SK-N-SH (cell line): Measurements from ENCODE around the gene FAM149B1. TPM values are rescaled to one million over a fixed set of nuclear protein-coding genes. Genes with fewer than 3 reads are reported as not detected.

Experiments
- CHD2 ChIP-seq: fragments of 150-350 bp; IDR thresholded peaks from 2 replicates; pipeline ENCODE4 v1.6.1; 2018; ENCODE audit warnings: low read length; ENCODE audit not compliant: partially characterized antibody
- ELF1 ChIP-seq: IDR thresholded peaks from 2 replicates; pipeline ENCODE4 v1.4.0; 2012
- EZH2phosphoT487 ChIP-seq: fragments of 200-600 bp; sonication (generic); IDR thresholded peaks from 2 replicates; pipeline ENCODE4 v1.6.1; 2017; ENCODE audit warnings: low read depth, mixed run types, mild to moderate bottlenecking, antibody characterized with exemption, moderate library complexity, borderline replicate concordance
- FOSL2 ChIP-seq: IDR thresholded peaks from 2 replicates; pipeline ENCODE4 v1.4.0; 2012; ENCODE audit warnings: low read depth, mild to moderate bottlenecking, moderate library complexity, borderline replicate concordance
- FOXJ3 ChIP-seq: sonication (generic); formaldehyde crosslinking; IDR thresholded peaks from 2 replicates; pipeline ENCODE4 v1.5.1; 2020; ENCODE audit warnings: mild to moderate bottlenecking, missing genetic modification reagents
- GABPA ChIP-seq: IDR thresholded peaks from 2 replicates; pipeline ENCODE4 v1.4.0; 2012; ENCODE audit warnings: low read depth, mild to moderate bottlenecking
- GATA2 ChIP-seq: sonication (generic); formaldehyde crosslinking; IDR thresholded peaks from 2 replicates; pipeline ENCODE4 v1.5.0; 2020; ENCODE audit warnings: mild to moderate bottlenecking, missing genetic modification reagents
- MAX ChIP-seq: IDR thresholded peaks from 2 replicates; pipeline ENCODE4 v1.4.0; 2012; ENCODE audit warnings: low read depth
- MEF2A ChIP-seq: IDR thresholded peaks from 2 replicates; pipeline ENCODE4 v1.4.0; 2012; ENCODE audit warnings: low read depth, borderline replicate concordance
- MXI1 ChIP-seq: IDR thresholded peaks from 2 replicates; pipeline ENCODE4 v1.6.1; 2012; ENCODE audit warnings: mild to moderate bottlenecking, low read depth, low read length, improper control_type of control experiment
- NFIC ChIP-seq: IDR thresholded peaks from 2 replicates; pipeline ENCODE4 v1.4.0; 2012; ENCODE audit warnings: borderline replicate concordance
- NRF1 ChIP-seq: IDR thresholded peaks from 2 replicates; pipeline ENCODE4 v1.6.1; 2012; ENCODE audit warnings: low read depth, mild to moderate bottlenecking, low read length
- POLR2AphosphoS5 ChIP-seq: IDR thresholded peaks from 2 replicates; pipeline ENCODE4 v1.6.1; 2012; ENCODE audit warnings: low read depth, low read length
- RFX5 ChIP-seq: IDR thresholded peaks from 2 replicates; pipeline ENCODE4 v1.6.1; 2012; ENCODE audit warnings: mild to moderate bottlenecking, improper control_type of control experiment, low read length
- RXRA ChIP-seq: IDR thresholded peaks from 2 replicates; pipeline ENCODE4 v1.4.0; 2012; ENCODE audit warnings: low read depth, mild to moderate bottlenecking, borderline replicate concordance
- SIN3A ChIP-seq: IDR thresholded peaks from 2 replicates; pipeline ENCODE4 v1.6.1; 2012; ENCODE audit warnings: low read depth, mild to moderate bottlenecking, low read length, moderate library complexity, borderline replicate concordance
- SMC3 ChIP-seq: IDR thresholded peaks from 2 replicates; pipeline ENCODE4 v1.6.1; 2012; ENCODE audit warnings: low read depth, low read length, improper control_type of control experiment
- TCF12 ChIP-seq: IDR thresholded peaks from 2 replicates; pipeline ENCODE4 v1.4.0; 2012
- TEAD4 ChIP-seq: IDR thresholded peaks from 2 replicates; pipeline ENCODE4 v1.4.0; 2012; ENCODE audit warnings: mild to moderate bottlenecking, borderline replicate concordance; ENCODE audit not compliant: insufficient read depth
- USF1 ChIP-seq: IDR thresholded peaks from 2 replicates; pipeline ENCODE4 v1.4.0; 2012; ENCODE audit warnings: low read depth, borderline replicate concordance
- YY1 ChIP-seq: IDR thresholded peaks from 2 replicates; pipeline ENCODE4 v1.4.0; 2012; ENCODE audit warnings: low read depth, mild to moderate bottlenecking
- polyA plus RNA-seq, 3 experiments: library from polyadenylated mRNA; depleted of rRNA; stranded (reverse); fragments of >200 nt; gene quantifications; 2 replicates each; pipeline ENCODE4 v1.2.3, GENCODE V29; 2012
- TF ChIP-seq, protein P1 (sequence below): fragments of 200-600 bp; sonication (generic); IDR thresholded peaks from 2 replicates; pipeline ENCODE4 v1.6.1; 2017; ENCODE audit warnings: antibody characterized with exemption, mild to moderate bottlenecking, moderate library complexity
- TF ChIP-seq, protein P2 (sequence below): fragments of 150-350 bp; IDR thresholded peaks from 2 replicates; pipeline ENCODE4 v1.6.1; 2017; ENCODE audit warnings: antibody characterized with exemption, low read length, low read depth, borderline replicate concordance
- TF ChIP-seq, protein P3 (sequence below): IDR thresholded peaks from 2 replicates; pipeline ENCODE4 v1.4.0; 2012; ENCODE audit warnings: low read depth, borderline replicate concordance

FAM149B1 gene
- polyA plus RNA-seq, 1 of the 3 experiments (the other 2 are of a cell fraction): 28.2 TPM

DNA sequence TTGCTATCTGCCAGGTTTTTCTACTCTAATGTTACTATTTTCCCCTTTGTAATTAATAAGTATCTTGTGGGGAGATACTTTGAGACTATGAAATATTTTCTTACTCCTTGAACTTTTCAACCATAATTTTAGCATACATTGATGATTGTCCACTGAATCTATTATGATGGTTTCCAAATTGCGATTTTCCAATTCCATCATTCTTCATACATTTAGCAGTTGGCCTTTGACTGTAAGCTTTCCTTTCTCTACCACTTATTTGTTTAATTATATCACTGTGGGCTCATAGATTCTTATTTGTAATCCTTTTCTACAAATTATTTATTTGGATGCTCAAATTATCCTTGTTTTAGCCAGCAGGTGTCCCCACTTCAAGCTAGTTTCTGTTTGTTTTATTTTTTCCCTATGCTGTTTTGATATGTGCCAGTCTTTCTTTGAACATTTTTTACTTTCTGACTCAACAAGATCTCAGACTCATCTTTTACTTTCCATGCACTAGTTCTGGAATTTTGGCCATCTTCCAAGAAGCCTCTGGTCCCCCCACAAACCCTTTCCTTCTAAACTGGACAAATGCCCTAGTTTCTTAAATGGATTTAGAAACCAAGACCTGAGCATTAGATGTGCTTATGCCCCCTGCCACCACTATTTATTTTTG, 95.9 kb downstream of the FAM149B1 start (continued):
- TF ChIP-seq, protein P1, sequence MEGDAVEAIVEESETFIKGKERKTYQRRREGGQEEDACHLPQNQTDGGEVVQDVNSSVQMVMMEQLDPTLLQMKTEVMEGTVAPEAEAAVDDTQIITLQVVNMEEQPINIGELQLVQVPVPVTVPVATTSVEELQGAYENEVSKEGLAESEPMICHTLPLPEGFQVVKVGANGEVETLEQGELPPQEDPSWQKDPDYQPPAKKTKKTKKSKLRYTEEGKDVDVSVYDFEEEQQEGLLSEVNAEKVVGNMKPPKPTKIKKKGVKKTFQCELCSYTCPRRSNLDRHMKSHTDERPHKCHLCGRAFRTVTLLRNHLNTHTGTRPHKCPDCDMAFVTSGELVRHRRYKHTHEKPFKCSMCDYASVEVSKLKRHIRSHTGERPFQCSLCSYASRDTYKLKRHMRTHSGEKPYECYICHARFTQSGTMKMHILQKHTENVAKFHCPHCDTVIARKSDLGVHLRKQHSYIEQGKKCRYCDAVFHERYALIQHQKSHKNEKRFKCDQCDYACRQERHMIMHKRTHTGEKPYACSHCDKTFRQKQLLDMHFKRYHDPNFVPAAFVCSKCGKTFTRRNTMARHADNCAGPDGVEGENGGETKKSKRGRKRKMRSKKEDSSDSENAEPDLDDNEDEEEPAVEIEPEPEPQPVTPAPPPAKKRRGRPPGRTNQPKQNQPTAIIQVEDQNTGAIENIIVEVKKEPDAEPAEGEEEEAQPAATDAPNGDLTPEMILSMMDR: peak; percentile 78
- no peak for TF ChIP-seq FOSL2
- TF ChIP-seq RXRA: no peak
- TF ChIP-seq MEF2A: no peak
- TF ChIP-seq YY1: no peak
- TF ChIP-seq NRF1: no peak
- no peak for TF ChIP-seq SIN3A
- TF ChIP-seq MXI1: no peak
- TF ChIP-seq CHD2: no peak
- TF ChIP-seq, protein P2, sequence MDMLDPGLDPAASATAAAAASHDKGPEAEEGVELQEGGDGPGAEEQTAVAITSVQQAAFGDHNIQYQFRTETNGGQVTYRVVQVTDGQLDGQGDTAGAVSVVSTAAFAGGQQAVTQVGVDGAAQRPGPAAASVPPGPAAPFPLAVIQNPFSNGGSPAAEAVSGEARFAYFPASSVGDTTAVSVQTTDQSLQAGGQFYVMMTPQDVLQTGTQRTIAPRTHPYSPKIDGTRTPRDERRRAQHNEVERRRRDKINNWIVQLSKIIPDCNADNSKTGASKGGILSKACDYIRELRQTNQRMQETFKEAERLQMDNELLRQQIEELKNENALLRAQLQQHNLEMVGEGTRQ: no peak
- TF ChIP-seq TCF12: 0 out of 2 replicates have a peak, but pooled peaks have one; percentile 27
- no peak for TF ChIP-seq RFX5
- peak; percentile 68 for TF ChIP-seq NFIC
- TF ChIP-seq GABPA: no peak
- TF ChIP-seq SMC3: peak; percentile 51; the same call in 1 of the 2 replicates
- TF ChIP-seq, protein P3, sequence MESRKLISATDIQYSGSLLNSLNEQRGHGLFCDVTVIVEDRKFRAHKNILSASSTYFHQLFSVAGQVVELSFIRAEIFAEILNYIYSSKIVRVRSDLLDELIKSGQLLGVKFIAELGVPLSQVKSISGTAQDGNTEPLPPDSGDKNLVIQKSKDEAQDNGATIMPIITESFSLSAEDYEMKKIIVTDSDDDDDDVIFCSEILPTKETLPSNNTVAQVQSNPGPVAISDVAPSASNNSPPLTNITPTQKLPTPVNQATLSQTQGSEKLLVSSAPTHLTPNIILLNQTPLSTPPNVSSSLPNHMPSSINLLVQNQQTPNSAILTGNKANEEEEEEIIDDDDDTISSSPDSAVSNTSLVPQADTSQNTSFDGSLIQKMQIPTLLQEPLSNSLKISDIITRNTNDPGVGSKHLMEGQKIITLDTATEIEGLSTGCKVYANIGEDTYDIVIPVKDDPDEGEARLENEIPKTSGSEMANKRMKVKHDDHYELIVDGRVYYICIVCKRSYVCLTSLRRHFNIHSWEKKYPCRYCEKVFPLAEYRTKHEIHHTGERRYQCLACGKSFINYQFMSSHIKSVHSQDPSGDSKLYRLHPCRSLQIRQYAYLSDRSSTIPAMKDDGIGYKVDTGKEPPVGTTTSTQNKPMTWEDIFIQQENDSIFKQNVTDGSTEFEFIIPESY: no peak
- no peak for TF ChIP-seq GATA2 (CRISPR knock-in tag)
- no peak for TF ChIP-seq MAX
- TF ChIP-seq EZH2phosphoT487: no peak
- TF ChIP-seq TEAD4: no peak
- TF ChIP-seq FOXJ3 (CRISPR knock-in tag): no peak
- TF ChIP-seq USF1: no peak
- TF ChIP-seq POLR2AphosphoS5: no peak
- TF ChIP-seq ELF1: no peak
